ENCODE results near the gene MRGPRX1.
"Not testable (repeated sequence)": the region's sequence is repeated elsewhere in the genome, so short reads cannot be mapped to it uniquely, and the experiment has no call there.

DNA sequence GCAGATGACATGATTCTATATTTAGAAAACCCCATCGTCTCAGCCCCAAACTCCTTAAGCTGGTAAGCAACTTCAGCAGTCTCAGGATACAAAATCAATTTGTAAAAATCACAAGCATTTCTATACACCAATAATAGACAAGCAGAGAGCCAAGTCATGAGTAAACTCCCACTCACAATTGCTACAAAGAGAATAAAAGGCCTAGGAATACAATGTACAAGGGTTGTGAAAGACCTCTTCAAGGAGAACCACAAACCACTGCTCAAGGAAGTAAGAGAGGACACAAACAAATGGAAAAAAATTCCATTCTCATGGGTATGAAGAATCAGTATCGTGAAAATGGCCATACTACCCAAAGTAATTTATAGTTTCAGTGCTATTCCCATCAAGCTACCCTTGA lies 13.8 kb downstream of the MRGPRX1 start:
- TF ChIP-seq, protein P1, sequence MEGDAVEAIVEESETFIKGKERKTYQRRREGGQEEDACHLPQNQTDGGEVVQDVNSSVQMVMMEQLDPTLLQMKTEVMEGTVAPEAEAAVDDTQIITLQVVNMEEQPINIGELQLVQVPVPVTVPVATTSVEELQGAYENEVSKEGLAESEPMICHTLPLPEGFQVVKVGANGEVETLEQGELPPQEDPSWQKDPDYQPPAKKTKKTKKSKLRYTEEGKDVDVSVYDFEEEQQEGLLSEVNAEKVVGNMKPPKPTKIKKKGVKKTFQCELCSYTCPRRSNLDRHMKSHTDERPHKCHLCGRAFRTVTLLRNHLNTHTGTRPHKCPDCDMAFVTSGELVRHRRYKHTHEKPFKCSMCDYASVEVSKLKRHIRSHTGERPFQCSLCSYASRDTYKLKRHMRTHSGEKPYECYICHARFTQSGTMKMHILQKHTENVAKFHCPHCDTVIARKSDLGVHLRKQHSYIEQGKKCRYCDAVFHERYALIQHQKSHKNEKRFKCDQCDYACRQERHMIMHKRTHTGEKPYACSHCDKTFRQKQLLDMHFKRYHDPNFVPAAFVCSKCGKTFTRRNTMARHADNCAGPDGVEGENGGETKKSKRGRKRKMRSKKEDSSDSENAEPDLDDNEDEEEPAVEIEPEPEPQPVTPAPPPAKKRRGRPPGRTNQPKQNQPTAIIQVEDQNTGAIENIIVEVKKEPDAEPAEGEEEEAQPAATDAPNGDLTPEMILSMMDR (IDR thresholded peaks at IDR 0.05; ENCODE audit: low read length), result not testable (repeated sequence)
- TF ChIP-seq EZH2 (optimal IDR thresholded peaks at IDR 0.05; ENCODE audit: low read depth, low read length); EZH2phosphoT487 (IDR thresholded peaks at IDR 0.05; ENCODE audit: low read length): not testable (repeated sequence)
